ENCODE results near the gene TUSC2. TPM values are rescaled to one million over a fixed set of nuclear protein-coding genes. Genes with fewer than 3 reads are reported as not detected.

TUSC2 gene
- total and polyA plus RNA-seq, 2 of the 8 experiments (the other 6 are each of a cell fraction or from before 2014, with no cell fraction given): 33.3 to 65.4 TPM

- Histone ChIP-seq H2AFZ (ENCODE audit: low read length) (no peak overlapping the region), H3K36me3 (ENCODE audit: control insufficient read depth in 2 of 4, insufficient read depth in 4 of 4, low read length in 3 of 4) (no peaks in the 10 kb centered on the region), H4K8ac (ENCODE audit: extremely low read depth, insufficient read depth, low read length) (no peak overlapping the region), H3K4me3 (ENCODE audit: extremely low read depth in 1 of 4, insufficient read depth in 2 of 4, low read depth in 3 of 4, low read length in 4 of 4) (no peak overlapping the region), H3K27ac (ENCODE audit: low read depth, low read length) (no peak overlapping the region), H3K4me1 (replicated peaks in 1 of 4; ENCODE audit: control insufficient read depth in 3 of 4, insufficient read depth in 4 of 4, low read length in 3 of 4) (peaks cover 0 to 19% (median 14%) of the 10 kb centered on the region in 4 experiments; a peak in 5 of 7 replicates), H3K4ac (replicated peaks; ENCODE audit: insufficient read length, low read depth, low read length) (no peak overlapping the region), H2AK5ac (ENCODE audit: low read depth, low read length) (peak overlapping the region; percentile 20; the same call in 1 of the 2 replicates), H3K56ac (replicated peaks; ENCODE audit: insufficient read length, low read depth, low read length) (no peak overlapping the region), H2BK120ac (replicated peaks; ENCODE audit: low read depth, low read length) (no peak overlapping the region), H3K79me2 (ENCODE audit: control insufficient read depth in 1 of 2, insufficient read depth in 2 of 2, low read length in 2 of 2) (peaks cover 0 to 25% of the 10 kb centered on the region in 2 experiments; a peak in 2 of 4 replicates), H3K9ac (replicated peaks in 1 of 4; ENCODE audit: extremely low read depth in 1 of 4, low read depth in 3 of 4, low read length in 3 of 4) (no peak overlapping the region), H3K79me1 (ENCODE audit: low read depth, low read length) (peaks cover 4% of the 10 kb centered on the region; the same call in 1 of the 2 replicates), H4K5ac (ENCODE audit: insufficient read length, low read depth, low read length) (no peak overlapping the region), H3K14ac (ENCODE audit: insufficient read length) (no peak overlapping the region), H3K23me2 (ENCODE audit: low read depth, low read length) (peaks cover 18% of the 10 kb centered on the region), H2BK12ac (ENCODE audit: low read depth, low read length) (no peak overlapping the region), H3K4me2 (ENCODE audit: insufficient read depth in 1 of 2, low read depth in 2 of 2, low read length in 2 of 2) (no peak overlapping the region; a peak in 1 of 4 replicates), H4K20me1 (replicated peaks in 1 of 2; ENCODE audit: control insufficient read depth in 1 of 2, insufficient read depth in 2 of 2, low read length in 2 of 2) (peaks cover 0 to 7% of the 10 kb centered on the region in 2 experiments), H2BK15ac (ENCODE audit: low read length) (peak overlapping the region; percentile 93; the same call in 1 of the 2 replicates), H3K18ac (ENCODE audit: extremely low read depth, low read length) (no peak overlapping the region), H3K27me3 (replicated peaks in 1 of 4; ENCODE audit: control insufficient read depth in 3 of 4, extremely low read depth in 1 of 4, insufficient read depth in 3 of 4, low read length in 3 of 4) (peaks cover 20 to 56% (median 43%) of the 10 kb centered on the region in 4 experiments), H4K91ac (replicated peaks; ENCODE audit: insufficient read length, low read length) (no peak overlapping the region), H3K23ac (ENCODE audit: insufficient read length) (no peak overlapping the region), H2BK5ac (ENCODE audit: low read depth, low read length) (no peak overlapping the region), H3K9me3 (ENCODE audit: insufficient read depth in 2 of 2, low read depth in 1 of 2, low read length in 1 of 2) (no peaks in the 10 kb centered on the region), H2BK20ac (ENCODE audit: low read length) (no peak overlapping the region)
- CTCF ChIA-PET (ENCODE audit: partially characterized antibody): interaction anchor here (0.7 to 7.7 kb wide), 4 partner anchors 8 to 277 kb away, joined by 3 to 60 read pairs (median 12); partner anchors contain the start of gene HYAL2
- DNase-seq (ENCODE audit: low read depth in 1 of 2, low spot score in 2 of 2): no peak
- WGBS, 2 experiments (ENCODE audit: extremely low coverage in 1 of 2, insufficient coverage in 1 of 2, insufficient read length in 1 of 2, insufficient replicate concordance in 2 of 2, low coverage in 1 of 2, low lambda C conversion rate in 2 of 2, missing lambda C conversion rate in 1 of 2): 95% methylated on average over 5 of the region's 5 CpGs; no CpG with 5 or more reads in 1 of the 2 experiments
- no peak for FAIRE-seq
- TF ChIP-seq SP4 (IDR thresholded peaks at IDR 0.05; ENCODE audit: low read length) (no peak), CBX8 (IDR thresholded peaks at IDR 0.05; ENCODE audit: borderline replicate concordance, low read depth, low read length) (no peak), HDAC6 (IDR thresholded peaks at IDR 0.05; ENCODE audit: low read depth, low read length) (no peak), TAF7 (optimal IDR thresholded peaks at IDR 0.05; ENCODE audit: borderline replicate concordance, low read depth, low read length) (no peak)
- POLR2A ChIA-PET (ENCODE audit: partially characterized antibody): interaction anchor here (0.6 to 1.3 kb wide), 3 partner anchors 35 to 664 kb away, joined by 3 read pairs; no protein-coding TSS in a partner anchor
Measured at GRCh38 chr3:50338965-50339364, 10.9 kb upstream of the TUSC2 start.
